GM23338 (cell line): ENCODE measurements around the gene NTN1. TPM values are rescaled to one million over a fixed set of nuclear protein-coding genes. Genes with fewer than 3 reads are reported as not detected.

ENCODE experiments used
- ATAC-seq: fragments of 200-7000 bp; cut with Tn5 transposase; 3 replicates; pipeline ENCODE4 v1.9.1; 2020
- DNase-seq: peaks from one replicate; pipeline ENCODE4 v3.0.0-alpha.2; 2015; ENCODE audit warnings: low spot score
- H2AFZ ChIP-seq: fragments of 200-600 bp; sonication (generic); 2 replicates; pipeline ENCODE4 v1.8.0; 2016; ENCODE audit warnings: antibody characterized with exemption, mild to moderate bottlenecking, moderate library complexity
- H3F3A ChIP-seq: fragments of 200-600 bp; sonication (generic); replicated peaks from 2 replicates; pipeline ENCODE4 v1.8.0; 2017; ENCODE audit warnings: antibody characterized with exemption, mixed run types, low read depth
- H3K27ac ChIP-seq: fragments of 200-600 bp; sonication (generic); 2 replicates; pipeline ENCODE4 v1.6.1; 2016; ENCODE audit warnings: low read depth
- H3K27me3 ChIP-seq: fragments of 200-600 bp; sonication (generic); 2 replicates; pipeline ENCODE4 v1.8.0; 2016; ENCODE audit warnings: mild to moderate bottlenecking, mixed run types, moderate library complexity; ENCODE audit not compliant: insufficient read depth
- H3K36me3 ChIP-seq: fragments of 200-600 bp; sonication (generic); 2 replicates; pipeline ENCODE4 v1.8.0; 2016; ENCODE audit warnings: mild to moderate bottlenecking; ENCODE audit not compliant: insufficient read depth
- H3K4me1 ChIP-seq: fragments of 200-600 bp; sonication (generic); 2 replicates; pipeline ENCODE4 v1.8.0; 2016; ENCODE audit warnings: mild to moderate bottlenecking, moderate library complexity; ENCODE audit not compliant: insufficient read depth
- H3K4me2 ChIP-seq: fragments of 200-600 bp; sonication (generic); 2 replicates; pipeline ENCODE4 v1.7.1; 2017; ENCODE audit warnings: mixed run types
- H3K4me3 ChIP-seq: fragments of 200-600 bp; sonication (generic); 2 replicates; pipeline ENCODE4 v1.6.1; 2016; ENCODE audit warnings: mixed run types
- H3K79me2 ChIP-seq: fragments of 200-600 bp; sonication (generic); replicated peaks from 2 replicates; pipeline ENCODE4 v1.8.0; 2017; ENCODE audit warnings: mild to moderate bottlenecking; ENCODE audit not compliant: insufficient read depth
- H3K9me2 ChIP-seq: fragments of 200-600 bp; sonication (generic); 2 replicates; pipeline ENCODE4 v1.8.0; 2017; ENCODE audit not compliant: insufficient read depth
- H4K20me1 ChIP-seq: fragments of 200-600 bp; sonication (generic); replicated peaks from 2 replicates; pipeline ENCODE4 v1.8.0; 2017; ENCODE audit warnings: mild to moderate bottlenecking; ENCODE audit not compliant: insufficient read depth
- H3K27ac Mint-ChIP-seq: 2 replicates; pipeline ENCODE4 v1.8.0; 2020; ENCODE audit warnings: inconsistent platforms, mild to moderate bottlenecking, moderate library complexity, mixed read lengths
- H3K27me3 Mint-ChIP-seq: 3 replicates; pipeline ENCODE4 v1.8.0; 2022; ENCODE audit warnings: low read depth, mild to moderate bottlenecking, moderate library complexity, mixed read lengths, inconsistent platforms; ENCODE audit not compliant: insufficient read depth, poor library complexity
- H3K36me3 Mint-ChIP-seq: 3 replicates; pipeline ENCODE4 v1.8.0; 2021; ENCODE audit warnings: low read depth, mild to moderate bottlenecking, inconsistent platforms, moderate library complexity, mixed read lengths
- H3K4me1 Mint-ChIP-seq: 3 replicates; pipeline ENCODE4 v1.8.0; 2020; ENCODE audit warnings: mild to moderate bottlenecking, inconsistent platforms, mixed read lengths
- H3K4me3 Mint-ChIP-seq: 3 replicates; pipeline ENCODE4 v1.8.0; 2021; ENCODE audit warnings: moderate library complexity, mild to moderate bottlenecking, inconsistent platforms, mixed read lengths
- H3K9me3 Mint-ChIP-seq: 3 replicates; pipeline ENCODE4 v1.8.0; 2020; ENCODE audit warnings: moderate library complexity, mild to moderate bottlenecking, inconsistent platforms, mixed read lengths
- CTCF ChIP-seq, 2 experiments: fragments of 200-600 bp in 1 of 2; sonication (generic) in 1 of 2; conservative IDR thresholded peaks; 2 replicates each; pipeline versions ENCODE4 v1.5.1 to v1.6.1; 2016 to 2017; ENCODE audit warnings: antibody characterized with exemption in 2 of 2, low read depth in 2 of 2, mild to moderate bottlenecking in 2 of 2, moderate library complexity in 1 of 2
- ETS1 ChIP-seq: IDR thresholded peaks from 2 replicates; pipeline ENCODE4 v1.6.1; 2016; ENCODE audit warnings: antibody characterized with exemption
- EZH2 ChIP-seq: fragments of 200-600 bp; sonication (generic); IDR thresholded peaks from one replicate; pipeline ENCODE4 v1.8.0; 2017; ENCODE audit warnings: antibody characterized with exemption, mild to moderate bottlenecking, low read depth; ENCODE audit not compliant: unreplicated experiment
- EZH2phosphoT487 ChIP-seq: fragments of 200-600 bp; sonication (generic); IDR thresholded peaks from one replicate; pipeline ENCODE4 v1.8.1; 2018; ENCODE audit warnings: antibody characterized with exemption; ENCODE audit not compliant: unreplicated experiment
- JUNB ChIP-seq: IDR thresholded peaks from one replicate; pipeline ENCODE4 v1.6.1; 2016; ENCODE audit warnings: antibody characterized with exemption; ENCODE audit not compliant: unreplicated experiment
- NANOG ChIP-seq: IDR thresholded peaks from 2 replicates; pipeline ENCODE4 v1.6.1; 2016; ENCODE audit warnings: antibody characterized with exemption, borderline replicate concordance
- POLR2AphosphoS5 ChIP-seq: IDR thresholded peaks from 2 replicates; pipeline ENCODE4 v1.6.1; 2016; ENCODE audit warnings: antibody characterized with exemption, low read depth
- REST ChIP-seq: IDR thresholded peaks from one replicate; pipeline ENCODE4 v1.6.1; 2018; ENCODE audit warnings: antibody characterized with exemption; ENCODE audit not compliant: unreplicated experiment
- ZNF114 ChIP-seq: fragments of 250-450 bp; sonication (Bioruptor Pico); IDR thresholded peaks from 2 replicates; pipeline ENCODE4 v1.5.0; 2020; ENCODE audit warnings: mild to moderate bottlenecking, moderate library complexity
- ZNF331 ChIP-seq: fragments of 250-450 bp; sonication (Bioruptor Pico); IDR thresholded peaks from 2 replicates; pipeline ENCODE4 v1.5.0; 2020; ENCODE audit warnings: low read depth, mild to moderate bottlenecking, moderate library complexity
- polyA plus RNA-seq: library from polyadenylated mRNA; unstranded; fragments of >200 nt; fragmentation: Nextera tagmentation; extraction: Ambion mirVana; gene quantifications from 2 replicates; pipeline ENCODE4 v1.2.1, GENCODE V29; 2016
- total RNA-seq: library from RNA; depleted of rRNA; stranded (reverse); fragments of >200 nt; shearing (Covaris generic); gene quantifications from 2 replicates; pipeline ENCODE4 v1.2.3, GENCODE V29; 2014

Gene NTN1
- total and polyA plus RNA-seq, 2 experiments from 2014 or later: 0.57 to 2.6 TPM

- TF ChIP-seq REST: no peak
- no peak for TF ChIP-seq EZH2phosphoT487
- TF ChIP-seq CTCF (conservative IDR thresholded peaks at IDR 0.05; ENCODE audit: low read depth in 2 of 2): no peak
These were observed 111.8 kb downstream of the NTN1 start (continued) for GRCh38 chr17:9132944-9133610.

- Histone ChIP-seq H3K27ac (no peak overlapping the region), H3K4me3 (no peak overlapping the region), H3K4me2 (no peak overlapping the region), H4K20me1 (no peaks in the 10 kb centered on the region), H2AFZ (no peak overlapping the region), H3K36me3 (no peaks in the 10 kb centered on the region), H3K9me2 (no peaks in the 10 kb centered on the region), H3K79me2 (no peaks in the 10 kb centered on the region), H3F3A (no peaks in the 10 kb centered on the region), H3K4me1 (no peaks in the 10 kb centered on the region), H3K27me3 (no peaks in the 10 kb centered on the region)
- ATAC-seq (no peak), DNase-seq (no peak)
- no peak overlapping the region for H3K27ac Mint-ChIP-seq
- no peaks in the 10 kb centered on the region for H3K4me1 Mint-ChIP-seq
- no peaks in the 10 kb centered on the region for H3K36me3 Mint-ChIP-seq
- H3K9me3 Mint-ChIP-seq: no peaks in the 10 kb centered on the region
- peaks cover 10% of the 10 kb centered on the region for H3K27me3 Mint-ChIP-seq
- H3K4me3 Mint-ChIP-seq: no peak overlapping the region
- no peak for TF ChIP-seq EZH2phosphoT487
- TF ChIP-seq POLR2AphosphoS5: no peak
- TF ChIP-seq ZNF331 (CRISPR knock-in tag): no peak
- TF ChIP-seq JUNB: no peak
- TF ChIP-seq NANOG: no peak
- no peak for TF ChIP-seq ZNF114 (CRISPR knock-in tag)
- no peak for TF ChIP-seq EZH2
- no peak for TF ChIP-seq ETS1
- TF ChIP-seq REST: no peak
These were observed 116.9 kb downstream of the NTN1 start for GRCh38 chr17:9138161-9138717.
